Chondrocyte (in vitro differentiated cells): Measurements from ENCODE around the gene SGPL1. TPM values are rescaled to one million over a fixed set of nuclear protein-coding genes. Genes with fewer than 3 reads are reported as not detected.

ENCODE experiments used
- DNase-seq: peaks from one replicate; pipeline ENCODE4 v3.0.0; 2021; ENCODE audit warnings: mixed read lengths, low spot score
- H3K27ac Mint-ChIP-seq: one replicate; pipeline ENCODE4 v1.8.0; 2021; ENCODE audit warnings: mild to moderate bottlenecking, moderate library complexity, mixed read lengths; ENCODE audit not compliant: unreplicated experiment
- H3K27me3 Mint-ChIP-seq: 2 replicates; pipeline ENCODE4 v1.8.0; 2021; ENCODE audit warnings: low read depth, mixed read lengths
- H3K36me3 Mint-ChIP-seq: 2 replicates; pipeline ENCODE4 v1.8.0; 2021; ENCODE audit warnings: low read depth, mixed read lengths
- H3K4me1 Mint-ChIP-seq: 2 replicates; pipeline ENCODE4 v1.8.0; 2021; ENCODE audit warnings: low read depth, mild to moderate bottlenecking, mixed read lengths
- H3K4me3 Mint-ChIP-seq: one replicate; pipeline ENCODE4 v1.8.0; 2021; ENCODE audit warnings: mild to moderate bottlenecking, moderate library complexity, mixed read lengths; ENCODE audit not compliant: unreplicated experiment
- H3K9me3 Mint-ChIP-seq: 2 replicates; pipeline ENCODE4 v1.8.0; 2021; ENCODE audit warnings: low read depth, mixed read lengths
- total RNA-seq: library from RNA; stranded (reverse); gene quantifications from 3 replicates; pipeline ENCODE4 v1.2.1, GENCODE V29; 2021
- TF ChIP-seq, protein P1 (sequence below): fragments of 200-600 bp; sonication (generic); IDR thresholded peaks from 2 replicates; pipeline ENCODE4 v1.5.0; 2021; ENCODE audit warnings: antibody characterized with exemption, mild to moderate bottlenecking, moderate library complexity

SGPL1 gene
- total RNA-seq, 1 donor from 2014 or later, result 71.8 TPM

DNA sequence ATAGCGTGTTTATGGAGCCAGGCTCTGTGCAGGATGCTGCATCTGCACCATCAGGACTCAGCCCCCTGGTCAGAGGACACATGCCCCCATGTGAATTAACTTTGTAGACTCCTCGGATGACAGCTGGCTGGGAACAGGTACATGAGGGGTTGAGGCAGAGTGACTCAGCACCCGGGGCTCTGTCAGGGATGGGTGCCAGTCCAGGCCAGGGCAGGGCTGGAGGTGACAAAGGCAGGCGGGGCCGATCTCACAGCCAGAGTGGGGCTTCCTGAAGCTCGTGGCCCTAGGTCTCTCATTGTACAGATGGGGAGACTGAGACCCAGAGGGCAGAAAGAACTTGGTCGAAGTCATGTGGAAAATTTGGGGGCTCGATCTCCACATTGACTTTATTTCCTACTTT lies 107.9 kb downstream of the SGPL1 start:
- Mint-ChIP-seq H3K4me1 (peaks cover 6% of the 10 kb centered on the region), H3K27ac (no peak overlapping the region), H3K27me3 (peaks cover 34% of the 10 kb centered on the region), H3K4me3 (no peak overlapping the region), H3K9me3 (no peaks in the 10 kb centered on the region), H3K36me3 (no peaks in the 10 kb centered on the region)
- DNase-seq, result no peak
- TF ChIP-seq, protein P1, sequence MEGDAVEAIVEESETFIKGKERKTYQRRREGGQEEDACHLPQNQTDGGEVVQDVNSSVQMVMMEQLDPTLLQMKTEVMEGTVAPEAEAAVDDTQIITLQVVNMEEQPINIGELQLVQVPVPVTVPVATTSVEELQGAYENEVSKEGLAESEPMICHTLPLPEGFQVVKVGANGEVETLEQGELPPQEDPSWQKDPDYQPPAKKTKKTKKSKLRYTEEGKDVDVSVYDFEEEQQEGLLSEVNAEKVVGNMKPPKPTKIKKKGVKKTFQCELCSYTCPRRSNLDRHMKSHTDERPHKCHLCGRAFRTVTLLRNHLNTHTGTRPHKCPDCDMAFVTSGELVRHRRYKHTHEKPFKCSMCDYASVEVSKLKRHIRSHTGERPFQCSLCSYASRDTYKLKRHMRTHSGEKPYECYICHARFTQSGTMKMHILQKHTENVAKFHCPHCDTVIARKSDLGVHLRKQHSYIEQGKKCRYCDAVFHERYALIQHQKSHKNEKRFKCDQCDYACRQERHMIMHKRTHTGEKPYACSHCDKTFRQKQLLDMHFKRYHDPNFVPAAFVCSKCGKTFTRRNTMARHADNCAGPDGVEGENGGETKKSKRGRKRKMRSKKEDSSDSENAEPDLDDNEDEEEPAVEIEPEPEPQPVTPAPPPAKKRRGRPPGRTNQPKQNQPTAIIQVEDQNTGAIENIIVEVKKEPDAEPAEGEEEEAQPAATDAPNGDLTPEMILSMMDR, result no peak

DNA sequence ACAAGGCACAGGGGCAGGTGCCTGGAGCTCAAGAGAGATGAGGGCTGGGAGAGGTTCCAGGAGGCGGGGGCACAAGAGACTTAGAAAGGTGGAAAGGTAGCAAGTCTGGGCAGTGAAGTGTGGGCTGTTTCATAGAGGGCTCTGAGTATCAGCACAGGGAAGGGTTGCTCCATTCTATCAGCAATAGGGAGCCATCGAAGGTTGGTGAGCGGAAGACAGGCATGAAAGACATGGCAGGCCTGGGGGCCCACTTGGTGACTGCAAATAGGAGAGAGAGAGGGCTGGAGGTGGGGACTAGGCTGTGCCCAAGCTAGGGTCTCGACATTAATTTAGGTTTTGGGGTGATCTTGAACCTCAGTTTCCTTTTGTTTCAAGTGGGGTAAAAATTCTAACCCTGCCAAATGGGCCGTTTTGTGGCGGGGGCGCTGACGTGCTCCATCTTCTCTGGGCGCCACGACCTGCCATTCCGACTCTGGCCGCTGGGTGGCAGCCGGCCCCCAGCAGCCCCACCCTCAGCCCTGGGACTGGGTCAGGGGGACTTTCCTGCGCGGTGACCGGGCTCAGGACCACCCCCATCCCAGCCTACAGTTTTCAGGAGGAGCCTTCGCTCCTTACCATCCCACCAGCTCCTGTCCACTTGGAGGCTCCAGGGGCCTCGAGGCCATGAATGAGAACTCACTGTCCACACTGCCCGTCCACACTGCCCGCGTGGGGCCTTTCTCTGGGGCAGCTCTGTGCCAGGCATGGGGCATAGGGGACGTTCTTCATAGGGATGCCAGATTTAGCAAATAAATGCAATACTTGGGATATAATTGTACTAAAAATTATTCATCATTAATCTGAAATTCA lies 109.9 kb downstream of the SGPL1 start:
- Mint-ChIP-seq H3K27ac (no peak overlapping the region), H3K4me3 (no peak overlapping the region), H3K4me1 (peaks cover 6% of the 10 kb centered on the region), H3K27me3 (peaks cover 31% of the 10 kb centered on the region), H3K36me3 (no peaks in the 10 kb centered on the region), H3K9me3 (no peaks in the 10 kb centered on the region)
- TF ChIP-seq, protein P1, result peak; percentile 98
- DNase-seq, result no peak

DNA sequence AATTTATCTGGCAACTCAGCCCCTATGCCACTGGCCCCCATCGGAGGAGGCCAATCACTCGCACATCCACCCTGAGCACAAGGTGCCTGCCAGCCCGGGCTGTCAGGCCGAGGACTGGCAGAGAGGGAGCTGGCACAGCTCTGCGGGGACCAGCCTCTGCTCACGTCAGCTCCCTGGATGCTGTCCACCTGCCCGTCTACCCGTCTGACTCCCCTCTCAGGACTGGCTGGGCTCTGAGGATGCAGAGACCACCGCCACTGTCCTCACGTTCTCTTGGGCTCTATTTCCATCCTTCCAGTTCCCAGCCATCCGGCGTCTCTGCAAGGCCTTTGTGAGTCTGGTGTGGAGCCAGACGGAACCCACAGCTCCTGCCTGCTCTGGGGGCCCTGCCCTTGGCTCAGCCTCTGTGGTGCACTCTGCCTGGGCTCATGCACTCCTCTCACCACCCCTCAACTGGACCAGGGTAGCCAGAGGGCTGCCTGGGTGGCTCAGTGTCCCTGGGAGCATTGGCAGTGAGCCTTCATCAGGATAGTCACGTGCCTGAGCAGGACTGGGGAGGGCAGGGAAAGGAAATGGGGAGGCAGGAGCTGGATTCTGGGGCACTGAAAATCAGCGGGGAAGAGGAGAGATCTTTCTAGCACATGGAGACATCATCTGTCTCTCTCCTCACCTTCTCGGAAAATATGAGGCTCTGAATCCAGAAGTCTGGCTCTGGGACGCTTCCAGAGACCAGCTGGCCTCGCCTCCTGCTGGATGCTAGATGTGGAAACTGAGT lies 110.7 kb downstream of the SGPL1 start:
- Mint-ChIP-seq H3K9me3 (no peaks in the 10 kb centered on the region), H3K36me3 (no peaks in the 10 kb centered on the region), H3K4me1 (peaks cover 6% of the 10 kb centered on the region), H3K4me3 (no peak overlapping the region), H3K27me3 (peaks cover 28% of the 10 kb centered on the region), H3K27ac (no peak overlapping the region)
- DNase-seq, result no peak
- TF ChIP-seq, protein P1, result no peak

DNA sequence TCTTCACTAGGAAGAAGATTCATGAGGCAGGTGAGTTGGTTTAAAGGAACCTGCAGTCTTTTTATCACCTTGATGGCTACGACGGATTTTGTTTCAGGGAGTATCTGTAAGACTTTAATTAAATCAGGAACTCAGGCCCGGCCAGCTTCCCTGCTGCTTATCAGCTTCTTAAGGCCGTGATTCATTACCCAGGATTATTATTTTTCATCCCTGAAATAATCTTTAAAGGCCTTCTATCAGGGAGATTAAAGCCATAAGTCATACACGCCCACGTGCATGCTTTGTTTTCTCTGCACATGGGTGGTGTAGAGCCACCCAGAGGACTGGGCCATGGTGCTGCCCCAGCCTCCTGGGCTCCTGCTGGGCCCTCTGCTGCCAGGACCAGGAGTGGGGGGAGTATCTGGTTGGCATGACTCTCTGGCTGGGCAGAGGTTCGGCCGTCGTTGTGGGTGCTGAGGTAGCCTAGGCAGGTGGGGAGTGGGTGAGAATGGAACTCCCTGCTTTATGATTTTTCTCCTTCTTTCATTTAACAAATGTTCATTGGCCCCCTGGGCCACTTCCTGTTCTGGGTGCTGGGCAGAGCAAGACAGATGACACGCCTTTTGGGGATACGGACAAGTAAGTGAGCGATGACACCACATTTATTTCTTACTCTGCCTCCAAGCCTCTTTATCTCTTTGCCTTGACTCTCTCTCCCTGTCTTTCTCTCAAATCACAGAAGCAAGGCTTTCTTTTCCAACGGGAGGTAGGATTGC lies 111.6 kb downstream of the SGPL1 start:
- TF ChIP-seq, protein P1, result no peak
- no peak overlapping the region for H3K27ac Mint-ChIP-seq
- peaks cover 20% of the 10 kb centered on the region for H3K27me3 Mint-ChIP-seq

DNA sequence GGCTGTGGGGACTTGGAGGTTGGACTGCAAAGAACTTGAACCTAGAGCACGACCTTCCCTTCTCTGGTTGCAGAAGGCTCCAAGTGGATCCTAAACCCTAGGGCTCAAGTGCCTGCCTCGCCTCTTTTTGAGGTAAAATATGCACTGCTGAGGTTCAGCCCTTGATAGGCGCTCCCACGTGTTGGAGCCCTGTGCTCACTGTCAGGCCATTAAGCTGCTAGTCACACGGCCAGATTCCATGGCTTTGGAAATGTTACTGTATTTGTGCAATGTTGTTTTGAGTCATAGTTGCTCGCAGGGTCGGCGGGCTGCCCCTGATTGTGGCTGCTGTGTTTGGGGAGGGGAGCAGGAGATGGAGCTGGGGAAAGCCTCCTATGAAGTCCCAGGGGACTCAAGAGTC lies 112.4 kb downstream of the SGPL1 start:
- TF ChIP-seq, protein P1, result no peak
- Mint-ChIP-seq H3K27ac (no peak overlapping the region), H3K9me3 (no peaks in the 10 kb centered on the region), H3K4me1 (peaks cover 6% of the 10 kb centered on the region), H3K4me3 (no peak overlapping the region), H3K27me3 (peaks cover 18% of the 10 kb centered on the region), H3K36me3 (no peaks in the 10 kb centered on the region)
- DNase-seq, result no peak

More for the DNA sequence above, 111.6 kb downstream of the SGPL1 start:
- Mint-ChIP-seq H3K4me3 (no peak overlapping the region), H3K9me3 (no peaks in the 10 kb centered on the region), H3K4me1 (peaks cover 6% of the 10 kb centered on the region), H3K36me3 (no peaks in the 10 kb centered on the region)
- no peak for DNase-seq
